ENCODE data around the gene SCGB3A2.

GRCh38 chr5:147911427-147911826 is 32.9 kb downstream of the SCGB3A2 start:
- TF ChIP-seq CTCF (conservative IDR thresholded peaks at IDR 0.05; ENCODE audit: low read depth, low read length) = no peak
- no peak for TF ChIP-seq EZH2 (IDR thresholded peaks at IDR 0.05; ENCODE audit: low read length, unreplicated experiment)

All from PC-3 (cell line).